GM18511 (cell line): ENCODE measurements around the gene ZNF697.
"Not testable (repeated sequence)": the region's sequence is repeated elsewhere in the genome, so short reads cannot be mapped to it uniquely, and the experiment has no call there.

ENCODE experiments used
- ATAC-seq: cut with Tn5 transposase; IDR thresholded peaks from one replicate; pipeline ENCODE4 v1.9.1; 2021; ENCODE audit warnings: mild to moderate bottlenecking, moderate library complexity; ENCODE audit not compliant: unreplicated experiment

Gene ZNF697

GRCh38 chr1:119632841-119633240 is 15.2 kb downstream of the ZNF697 start:
- ATAC-seq = no peak

- ATAC-seq = no peak
Observed at GRCh38 chr1:119632103-119632490, 16.0 kb downstream of the ZNF697 start.

- ATAC-seq = peak; percentile 79
Observed at GRCh38 chr1:119631433-119632102, 16.5 kb downstream of the ZNF697 start.

- no peak for ATAC-seq
Observed at GRCh38 chr1:119631086-119631432, 17.0 kb downstream of the ZNF697 start.

GRCh38 chr1:119626841-119627240 is 21.2 kb downstream of the ZNF697 start:
- ATAC-seq = no peak

GRCh38 chr1:119626011-119626545 is 22.0 kb downstream of the ZNF697 start:
- ATAC-seq = no peak

GRCh38 chr1:119623678-119624077 is 24.4 kb downstream of the ZNF697 start:
- ATAC-seq = no peak

GRCh38 chr1:119623193-119623515 is 24.9 kb downstream of the ZNF697 start:
- no peak for ATAC-seq

GRCh38 chr1:119622311-119623192 is 25.5 kb downstream of the ZNF697 start:
- ATAC-seq = no peak

GRCh38 chr1:119621705-119622104 is 26.4 kb downstream of the ZNF697 start:
- ATAC-seq = no peak

- no peak for ATAC-seq
Observed at GRCh38 chr1:119617751-119618691, 30.0 kb downstream of the ZNF697 start.

- not testable (repeated sequence) for ATAC-seq
Observed at GRCh38 chr1:119616748-119617147, 31.3 kb downstream of the ZNF697 start.

GRCh38 chr1:119615100-119615499 is 33.0 kb downstream of the ZNF697 start:
- ATAC-seq = not testable (repeated sequence)

- peak; percentile 90 for ATAC-seq
Observed at GRCh38 chr1:119613769-119614720, 34.0 kb downstream of the ZNF697 start.

- peak; percentile 40 for ATAC-seq
Observed at GRCh38 chr1:119611701-119612113, 36.4 kb downstream of the ZNF697 start.

- not testable (repeated sequence) for ATAC-seq
Observed at GRCh38 chr1:119608816-119609215, 39.2 kb downstream of the ZNF697 start.

- not testable (repeated sequence) for ATAC-seq
Observed at GRCh38 chr1:119607087-119607807, 40.8 kb downstream of the ZNF697 start.

- no peak for ATAC-seq
Observed at GRCh38 chr1:119606394-119606793, 41.7 kb downstream of the ZNF697 start.

GRCh38 chr1:119605686-119606085 is 42.4 kb downstream of the ZNF697 start:
- ATAC-seq = no peak
